Activated CD4-positive, CD25-positive, alpha-beta regulatory T cell treated with anti-CD3 and anti-CD28 coated beads, Interleukin-2, amount 50 U/mL, for 16 hours (primary cell): ENCODE data around the gene MCM9.

ENCODE experiments used
- DNase-seq: peaks from one replicate; pipeline ENCODE4 v3.0.0-alpha.2; 2020; ENCODE audit warnings: low read depth, low spot score

MCM9 gene

DNA sequence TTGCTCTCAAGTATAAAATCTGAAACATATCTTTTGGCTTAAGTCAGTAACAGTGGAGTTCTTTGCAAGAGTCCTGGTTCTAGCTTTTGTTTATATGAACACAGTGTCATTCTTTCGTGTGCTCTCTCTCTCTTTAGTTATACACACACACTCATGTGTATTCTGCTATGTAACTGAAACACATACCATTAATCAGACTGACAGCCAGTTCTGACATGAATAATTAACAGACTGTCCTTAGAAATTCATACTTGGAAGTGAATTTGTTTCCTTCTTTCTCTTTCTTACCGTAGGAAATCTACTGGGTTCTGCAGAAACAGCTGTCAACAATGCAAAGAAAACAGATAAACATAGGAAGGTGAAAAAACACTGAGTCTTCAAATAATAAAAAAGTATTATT is 2.5 kb downstream of the MCM9 start:
- no peak for DNase-seq

DNA sequence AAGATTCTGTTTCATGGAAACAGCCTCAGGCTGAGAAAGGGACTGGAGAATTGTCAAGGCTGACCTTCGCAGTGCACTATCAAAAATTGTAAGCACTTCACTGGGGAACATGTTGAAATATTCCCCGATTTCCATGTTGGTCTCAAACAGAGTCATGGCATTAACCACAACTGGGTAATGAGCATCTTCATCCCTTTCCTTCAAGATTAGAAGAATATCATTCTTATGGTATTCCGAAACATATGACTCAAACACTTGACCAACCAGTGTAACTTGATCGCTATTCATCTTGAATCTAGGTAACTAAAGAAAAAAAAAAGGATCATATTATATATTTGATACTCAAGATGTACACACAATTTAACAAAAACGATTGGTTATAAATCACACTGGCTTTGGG is 3.5 kb downstream of the MCM9 start:
- DNase-seq = no peak

DNA sequence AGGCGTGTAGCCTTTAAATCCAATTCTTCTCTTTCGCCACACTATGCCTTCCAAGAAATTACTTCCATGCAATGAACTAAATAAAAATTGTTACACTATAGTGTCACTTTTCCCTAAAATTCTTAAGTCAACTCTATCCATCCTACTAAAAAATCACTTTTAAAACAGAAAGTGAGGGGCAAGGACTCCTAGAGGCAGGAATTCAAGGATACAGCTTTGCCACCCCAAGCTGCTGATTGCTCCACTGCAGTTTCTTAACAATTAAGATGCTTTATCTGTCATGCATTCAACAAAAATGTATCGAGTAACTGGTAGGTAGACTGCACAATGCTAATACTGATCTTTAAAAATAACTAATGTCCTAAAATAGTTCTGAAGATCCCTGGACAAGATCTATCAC is 4.3 kb downstream of the MCM9 start:
- no peak for DNase-seq

DNA sequence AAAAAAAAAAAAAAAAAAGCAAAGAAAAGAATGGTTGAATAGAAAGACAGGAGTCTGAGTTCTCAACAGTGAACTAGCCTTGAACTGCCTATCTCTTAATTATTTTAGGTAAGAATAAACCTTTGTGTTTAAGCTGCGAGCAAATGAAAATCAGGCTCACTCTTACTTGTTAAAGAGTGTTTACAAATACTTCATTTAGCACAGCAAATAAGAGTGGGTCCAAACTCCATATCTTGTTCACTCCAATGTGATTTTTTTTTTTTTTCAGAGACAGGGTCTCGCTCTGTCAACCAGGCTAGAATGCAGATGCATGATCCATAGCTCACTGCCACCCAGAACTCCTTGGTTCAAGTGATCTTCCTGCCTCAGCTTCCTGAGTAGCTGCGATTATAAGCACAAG is 11.9 kb downstream of the MCM9 start:
- DNase-seq = no peak

DNA sequence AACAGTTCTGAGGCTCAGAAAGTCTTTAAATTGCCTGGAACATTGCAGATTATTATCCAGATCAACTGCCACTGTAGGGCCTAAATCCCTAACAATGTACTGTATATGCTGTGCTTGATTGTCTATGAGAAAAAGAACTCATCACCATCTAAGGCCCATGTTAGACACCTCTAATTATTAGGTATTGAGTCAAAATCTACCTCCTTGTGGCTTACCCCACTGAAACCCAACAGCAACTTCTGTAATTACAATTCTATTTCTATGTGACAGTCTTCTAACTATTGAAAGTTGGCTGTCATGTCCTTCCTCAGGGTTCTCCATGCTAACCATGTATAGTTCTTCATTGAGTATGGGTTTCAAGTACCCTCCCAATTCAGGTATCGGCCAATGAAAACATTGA is 13.9 kb downstream of the MCM9 start:
- no peak for DNase-seq

DNA sequence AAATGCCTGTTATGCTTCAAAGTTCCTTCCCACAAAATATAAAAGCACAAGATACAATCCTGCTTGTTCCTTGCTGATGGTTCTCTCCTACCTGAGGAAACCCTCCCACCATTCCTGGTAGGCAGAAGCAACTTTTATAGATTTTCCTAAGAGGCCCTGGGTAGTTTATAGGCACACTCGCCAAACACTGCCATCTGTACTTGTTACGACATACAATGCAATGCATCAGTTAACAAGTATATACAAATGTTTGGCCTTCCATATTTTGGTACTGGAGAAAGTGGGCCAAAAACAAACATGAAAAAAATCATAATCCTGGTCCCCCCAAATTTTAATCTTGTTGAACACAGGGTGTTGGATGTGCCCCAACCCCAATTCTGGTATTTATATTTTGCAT is 16.6 kb downstream of the MCM9 start:
- DNase-seq = no peak

DNA sequence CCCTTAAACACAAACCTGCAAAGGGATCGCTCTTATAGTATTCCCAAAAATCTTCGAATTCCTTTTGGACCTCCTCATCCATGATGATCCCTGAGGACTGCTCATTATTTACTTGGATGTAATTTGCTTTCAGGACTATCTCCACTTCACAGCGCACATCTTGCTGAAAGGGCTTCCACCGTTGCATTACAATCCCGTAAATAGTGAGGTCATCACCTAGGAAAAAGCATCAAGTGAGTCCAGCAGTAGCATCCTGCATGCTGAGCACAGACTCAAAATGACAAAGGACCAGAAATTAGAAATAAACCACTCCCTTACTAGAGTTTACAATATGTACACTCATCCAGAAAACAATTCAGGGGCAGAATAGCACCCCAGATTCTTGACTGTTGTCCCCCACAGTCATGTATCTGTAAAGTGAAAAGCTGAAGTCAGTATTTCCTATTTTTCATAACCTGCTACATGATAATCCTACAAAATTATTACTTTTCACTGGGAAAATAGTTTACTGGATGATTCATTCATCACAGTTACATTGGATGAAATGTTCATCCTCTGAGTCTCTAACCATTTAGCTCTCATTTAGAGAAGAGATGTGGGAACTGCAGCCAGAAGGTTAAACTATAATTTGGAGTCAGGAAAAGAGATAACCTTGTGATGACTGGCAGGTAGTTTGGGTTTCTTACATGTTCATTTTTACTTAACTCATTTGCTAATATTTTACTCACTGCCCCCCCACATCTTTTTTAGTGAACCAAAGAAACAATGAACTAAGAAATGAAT is 17.2 kb downstream of the MCM9 start:
- no peak for DNase-seq

DNA sequence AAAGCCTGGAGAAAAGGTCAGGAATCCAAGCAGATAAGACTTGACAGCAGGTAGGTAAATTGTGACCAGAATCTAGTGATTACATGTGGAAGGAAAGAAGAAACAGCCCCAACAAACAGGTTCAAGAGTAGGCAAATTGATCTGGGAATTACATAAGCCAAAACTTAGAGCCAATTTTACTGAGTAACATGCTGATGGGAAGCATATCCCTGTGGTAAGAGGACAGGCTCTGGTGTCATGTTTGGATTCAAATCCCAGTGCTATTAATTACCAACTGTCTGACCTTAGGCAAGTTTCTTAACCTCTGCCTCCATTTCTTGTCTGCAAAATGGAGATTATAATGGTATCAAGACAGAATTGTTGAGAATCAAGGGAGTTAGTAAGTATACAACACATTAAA is 20.4 kb downstream of the MCM9 start:
- DNase-seq = no peak

DNA sequence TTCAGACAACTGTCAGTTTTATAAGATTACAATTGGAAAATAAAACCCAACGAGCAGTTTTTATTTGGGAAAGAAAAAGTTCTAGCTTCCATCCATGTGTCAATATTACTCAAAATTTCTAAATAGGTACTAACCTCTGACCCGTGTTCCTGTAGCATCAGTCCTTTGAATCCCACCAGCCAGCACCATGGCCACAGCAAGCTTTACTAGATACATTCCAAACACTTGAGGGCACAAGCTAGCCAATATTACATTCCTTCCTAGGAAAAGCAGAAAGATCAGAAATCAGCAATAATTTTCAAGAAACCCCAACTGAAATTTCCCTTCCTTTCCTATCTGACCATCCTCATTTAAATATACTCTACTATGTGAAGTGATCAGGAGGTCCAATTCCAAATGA is 21.8 kb downstream of the MCM9 start:
- no peak for DNase-seq

DNA sequence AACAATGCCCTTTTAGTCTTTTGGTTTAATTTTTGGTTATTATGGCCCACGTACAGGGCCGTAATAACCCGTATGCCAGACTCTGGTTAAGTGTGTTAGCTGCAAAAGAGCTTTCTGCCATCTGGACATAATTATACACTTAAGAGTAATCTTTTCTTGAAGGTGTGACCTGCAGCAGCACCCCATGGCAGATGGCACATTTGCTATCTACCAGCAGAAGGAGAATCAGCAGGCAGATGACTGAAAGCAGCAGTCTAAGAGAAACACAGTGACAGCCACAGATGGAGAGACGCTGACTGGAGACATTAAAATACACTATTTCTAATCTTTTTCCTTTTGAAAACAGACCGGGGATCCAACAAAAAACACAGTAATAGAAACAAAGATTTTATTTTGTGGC is 22.3 kb downstream of the MCM9 start:
- DNase-seq = no peak

DNA sequence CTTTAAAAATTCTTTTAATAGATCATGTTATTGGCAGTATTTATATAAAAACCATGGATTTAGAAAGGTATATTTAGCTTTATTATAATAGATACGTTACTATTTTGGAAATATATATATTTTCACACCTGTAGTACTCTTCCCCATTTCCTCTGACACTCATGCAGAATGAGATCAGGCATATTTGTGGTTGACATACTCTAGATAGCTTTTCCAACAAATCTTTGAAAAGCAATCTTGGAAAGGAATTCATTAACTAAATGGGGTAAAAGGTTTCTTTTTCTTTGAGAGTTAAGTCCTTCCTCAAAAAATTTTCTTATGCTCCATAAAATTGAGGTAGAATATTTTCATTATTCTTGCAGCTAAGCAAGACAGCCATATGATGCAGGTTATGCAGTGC is 26.5 kb downstream of the MCM9 start:
- no peak for DNase-seq

DNA sequence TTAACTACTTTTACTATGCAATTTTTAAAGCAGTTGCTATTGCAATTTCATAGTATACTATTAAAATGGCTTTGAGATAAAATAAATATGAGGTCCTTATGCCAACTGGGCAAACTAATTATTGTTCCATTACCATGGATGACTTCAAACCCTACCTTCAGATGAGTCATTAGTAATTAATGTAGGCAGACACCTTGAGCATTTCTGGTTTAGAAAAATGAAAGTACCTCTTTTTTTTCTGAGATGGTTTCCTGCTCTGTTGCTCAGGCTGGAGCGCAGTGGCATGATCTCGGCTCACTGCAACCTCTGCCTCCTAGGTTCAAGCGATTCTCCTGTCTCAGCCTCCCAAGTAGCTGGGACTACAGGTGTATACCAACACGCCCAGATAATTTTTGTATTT is 29.1 kb downstream of the MCM9 start:
- DNase-seq = no peak

DNA sequence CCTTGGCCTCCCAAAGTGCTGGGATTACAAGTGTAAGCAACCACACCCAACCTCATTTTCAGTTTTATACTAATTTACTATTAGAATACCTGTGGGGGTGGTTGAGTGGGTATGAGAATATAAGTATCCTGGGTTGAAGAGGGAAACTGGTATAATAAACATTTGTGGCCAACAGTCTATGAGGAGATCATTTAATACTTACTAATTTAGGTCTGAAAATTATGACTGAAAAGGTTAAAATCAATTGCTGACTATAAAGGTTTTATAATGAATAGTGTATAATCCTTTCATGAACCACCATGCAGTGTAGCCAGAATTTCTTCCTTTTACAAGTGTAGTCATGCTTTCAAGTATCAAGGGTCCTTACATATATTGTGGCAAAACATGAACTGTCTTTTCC is 29.9 kb downstream of the MCM9 start:
- DNase-seq = no peak

DNA sequence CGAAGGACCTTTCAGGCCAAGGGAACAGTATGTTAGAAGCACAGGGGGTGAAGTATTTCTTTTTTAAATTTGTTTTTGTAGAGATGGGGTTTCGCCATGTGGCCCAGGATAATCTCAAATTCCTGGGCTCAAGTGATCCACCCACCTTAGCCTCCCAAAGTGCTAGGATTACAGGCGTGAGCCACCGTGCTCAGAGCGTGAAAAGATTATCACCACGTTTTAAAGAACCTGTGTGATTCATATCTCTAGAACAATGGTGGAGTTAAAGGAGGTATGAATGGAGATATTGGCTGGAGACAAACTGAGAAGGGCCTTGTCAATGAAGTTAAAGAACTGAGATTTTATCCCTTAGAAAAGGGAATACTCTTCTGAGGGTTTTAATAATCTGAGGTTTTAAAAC is 31.3 kb downstream of the MCM9 start:
- DNase-seq = no peak

DNA sequence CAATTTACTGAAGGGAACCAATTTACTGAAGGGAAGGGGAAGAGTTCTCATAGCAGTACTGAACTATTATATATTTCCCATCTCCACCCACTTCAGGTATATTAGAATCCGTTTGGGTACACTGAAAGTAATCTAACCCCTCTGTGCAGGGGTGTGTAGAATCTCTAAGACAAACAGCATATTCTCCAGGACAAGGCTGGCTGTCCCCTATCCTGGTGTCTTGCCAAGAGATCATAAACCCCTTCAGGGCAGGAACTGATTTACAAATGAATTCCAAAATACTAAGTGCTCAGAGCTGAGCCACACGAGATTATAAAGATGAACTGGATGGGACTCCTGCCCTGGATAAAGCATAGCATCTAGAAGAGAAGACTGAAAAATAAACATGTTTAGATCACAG is 31.8 kb downstream of the MCM9 start:
- no peak for DNase-seq

DNA sequence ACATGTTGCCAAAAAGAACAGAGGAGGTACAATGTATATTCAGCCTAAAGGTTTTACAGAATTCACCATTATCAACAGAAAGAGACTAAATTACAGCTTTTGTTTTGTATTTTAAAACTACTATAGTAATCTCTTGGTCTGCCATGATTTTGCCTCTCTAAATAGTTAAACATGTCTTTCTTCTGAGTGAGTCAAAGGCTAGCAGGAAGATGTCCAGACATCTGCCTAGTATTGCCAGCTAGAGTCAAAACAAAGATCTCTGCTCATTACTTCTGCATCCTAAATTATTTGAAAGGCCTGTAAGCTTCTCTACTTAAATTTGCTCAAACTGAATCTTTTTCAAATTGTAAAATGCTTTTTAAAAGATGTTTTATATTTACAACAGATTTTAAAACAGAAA is 32.2 kb downstream of the MCM9 start:
- DNase-seq = no peak

DNA sequence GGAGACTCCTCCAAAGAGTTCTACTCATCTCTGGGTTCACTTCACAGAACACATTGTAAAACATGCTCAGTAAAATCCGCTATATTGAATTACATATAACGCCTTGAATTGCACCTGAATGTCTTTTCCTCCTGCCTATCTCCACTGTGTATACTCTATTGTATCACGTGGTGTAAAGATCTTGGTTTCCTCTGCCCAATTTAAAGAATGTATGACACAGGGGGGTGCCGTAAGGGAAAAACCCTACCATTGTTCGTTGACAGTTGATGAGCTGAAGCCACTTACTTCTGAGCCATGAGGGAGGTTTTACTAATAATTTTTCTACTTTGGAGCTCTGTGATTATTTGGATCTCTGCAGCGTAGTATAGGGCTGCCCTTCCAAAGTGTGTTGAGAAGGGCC is 35.0 kb downstream of the MCM9 start:
- no peak for DNase-seq

DNA sequence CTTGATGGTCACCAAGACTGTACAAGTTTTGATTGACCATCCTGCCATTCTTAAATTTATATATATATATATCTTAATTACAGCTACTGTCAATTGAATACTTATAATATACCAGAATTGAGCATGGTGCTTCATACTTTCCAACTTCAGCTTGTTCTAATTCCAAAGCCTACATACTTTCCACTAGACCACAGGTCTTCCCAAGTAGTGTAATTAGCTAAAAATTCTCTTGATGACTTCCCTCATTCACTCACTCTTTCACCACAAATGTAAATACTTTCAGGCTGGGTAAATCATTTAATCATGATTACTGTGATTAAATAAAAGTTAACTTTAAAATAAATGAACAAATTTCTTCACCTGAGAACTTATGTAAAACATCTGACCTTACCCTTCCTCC is 37.6 kb downstream of the MCM9 start:
- DNase-seq = no peak

DNA sequence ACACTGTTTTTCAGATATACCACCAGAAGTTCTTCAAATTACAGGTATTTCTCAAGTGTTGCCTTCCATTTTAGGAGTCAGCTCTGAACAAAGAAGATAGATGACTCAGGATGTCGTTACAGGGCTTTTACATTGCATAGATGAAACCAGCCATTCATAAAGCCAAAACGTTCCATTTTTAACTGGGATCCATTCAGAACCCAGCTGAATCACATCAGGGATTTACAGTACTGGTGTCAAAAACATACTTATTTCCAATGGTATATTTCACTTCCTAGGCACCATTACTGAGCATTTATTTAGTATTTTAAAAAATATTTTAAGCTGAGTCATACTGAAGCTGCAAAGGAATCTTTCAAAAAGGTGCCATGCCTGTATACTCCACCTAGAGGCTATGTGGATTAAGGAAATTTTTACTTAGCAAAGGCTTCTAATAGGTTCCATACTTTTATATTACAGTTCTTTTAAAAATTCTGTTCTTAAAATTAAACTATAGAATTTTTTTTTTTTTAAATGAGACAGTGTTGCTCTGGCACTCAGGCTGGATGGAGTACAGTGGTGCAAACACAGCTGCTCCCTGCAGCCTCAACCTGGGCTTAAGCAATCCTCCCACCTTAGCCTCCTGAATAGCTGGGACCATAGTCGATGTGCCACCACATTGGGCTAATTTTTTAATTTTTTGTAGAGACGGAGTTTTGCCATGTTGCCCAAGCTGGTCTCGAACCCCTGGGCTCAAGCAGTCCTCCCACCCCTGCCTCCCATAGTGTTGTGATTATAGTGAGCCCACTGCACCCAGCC is 38.4 kb downstream of the MCM9 start:
- no peak for DNase-seq

DNA sequence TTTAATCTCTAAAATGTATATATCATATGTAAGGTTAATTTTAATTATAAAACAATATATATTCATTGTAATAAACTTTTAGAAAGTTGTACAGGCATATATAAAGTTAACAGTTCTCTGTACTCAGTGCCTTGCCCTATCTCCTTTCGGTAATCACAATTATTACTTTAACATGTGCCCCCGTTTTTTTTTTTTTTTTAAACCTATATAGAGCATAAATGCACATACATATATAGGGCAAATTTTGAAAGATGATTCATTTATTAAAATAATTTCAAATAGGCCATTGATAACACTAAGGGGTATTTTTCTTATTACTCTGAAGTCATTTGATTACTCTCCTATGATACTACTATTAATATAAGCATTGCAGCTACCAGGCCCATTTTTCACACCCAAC is 39.1 kb downstream of the MCM9 start:
- no peak for DNase-seq

DNA sequence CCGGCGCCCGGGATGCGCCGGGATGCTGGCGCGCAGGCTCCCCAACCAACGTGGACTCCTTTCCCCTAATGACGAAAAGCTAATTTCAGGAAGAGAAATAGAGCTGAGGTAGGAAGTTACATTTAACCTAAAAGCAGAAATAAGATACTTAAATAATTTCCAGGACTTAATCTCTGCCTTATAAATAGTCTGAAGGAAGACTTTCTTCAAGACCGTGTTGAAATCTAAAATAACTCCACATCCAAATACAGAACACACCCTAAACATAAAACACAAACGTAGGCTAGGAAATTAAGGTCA is 39.7 kb downstream of the MCM9 start:
- DNase-seq = no peak

DNA sequence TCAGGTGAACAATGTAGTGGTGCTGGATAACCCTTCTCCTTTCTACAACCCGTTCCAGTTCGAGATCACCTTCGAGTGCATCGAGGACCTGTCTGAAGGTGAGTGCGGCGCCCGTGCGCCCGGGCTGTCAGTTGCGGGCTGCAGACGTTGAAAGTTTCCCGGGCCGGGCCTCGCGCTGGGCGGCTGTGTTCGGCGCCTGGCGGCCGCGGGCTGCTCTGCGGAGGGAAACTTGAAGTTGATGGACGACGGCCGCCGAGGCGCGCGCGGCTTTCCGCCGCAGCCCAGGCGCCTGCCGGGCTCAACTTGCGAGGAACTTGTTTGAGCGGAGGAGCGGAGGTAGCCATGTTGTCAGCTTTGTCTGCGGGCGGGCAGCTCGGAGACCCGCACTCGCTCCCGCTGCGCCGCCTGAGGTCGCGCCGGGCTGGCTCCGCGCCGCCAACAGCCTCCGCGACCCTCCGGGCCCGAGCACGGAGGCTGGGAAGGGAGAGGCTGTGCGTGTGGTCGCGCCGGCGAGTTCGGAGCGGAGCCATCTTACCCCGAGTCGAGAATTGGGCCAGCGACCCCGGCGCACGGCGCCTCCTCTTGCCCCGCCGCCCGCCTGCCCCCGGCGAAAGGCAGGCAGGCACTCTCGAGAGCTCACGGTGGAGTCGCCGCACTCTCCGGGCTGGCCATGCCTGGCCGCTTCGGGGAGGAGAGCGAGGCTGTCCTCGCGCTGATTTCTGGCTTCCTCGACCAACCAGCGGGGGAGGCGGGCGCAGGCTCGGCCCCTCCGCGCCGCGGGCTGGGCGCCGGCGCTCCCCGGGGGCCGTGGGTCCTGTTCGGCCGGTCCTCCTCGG is 40.3 kb downstream of the MCM9 start:
- DNase-seq = peak; percentile 23
